NCI-H1048 (cell line): ENCODE results near the gene CEP170.

Experiments
- DNase-seq: peaks from one replicate; lab custom pipeline; 2025; lab: John Stamatoyannopoulos, UW

Gene CEP170

GRCh38 chr1:243254927-243255790, at the start of gene CEP170:
CEP170 (minus strand) TSS chr1:243255281; CDS start chr1:243225280, 30,001 bp downstream.
- peak; percentile 100 for DNase-seq

GRCh38 chr1:243301059-243301458, 46.0 kb upstream of the CEP170 start:
- DNase-seq, result no peak

- DNase-seq, result no peak
Observed at GRCh38 chr1:243299069-243299468, 44.0 kb upstream of the CEP170 start.

- no peak for DNase-seq
Observed at GRCh38 chr1:243294723-243295121, 39.6 kb upstream of the CEP170 start.

- no peak for DNase-seq
Observed at GRCh38 chr1:243293941-243294722, 39.1 kb upstream of the CEP170 start.

- no peak for DNase-seq
Observed at GRCh38 chr1:243292117-243292516, 37.0 kb upstream of the CEP170 start.

- no peak for DNase-seq
Observed at GRCh38 chr1:243291292-243291691, 36.2 kb upstream of the CEP170 start.

GRCh38 chr1:243288062-243288461, 33.0 kb upstream of the CEP170 start:
- no peak for DNase-seq

- no peak for DNase-seq
Observed at GRCh38 chr1:243287652-243288051, 32.6 kb upstream of the CEP170 start.

- no peak for DNase-seq
Observed at GRCh38 chr1:243287123-243287460, 32.0 kb upstream of the CEP170 start.

GRCh38 chr1:243286409-243287122, 31.5 kb upstream of the CEP170 start:
- no peak for DNase-seq

- DNase-seq, result no peak
Observed at GRCh38 chr1:243281672-243282071, 26.6 kb upstream of the CEP170 start.

- no peak for DNase-seq
Observed at GRCh38 chr1:243280571-243281129, 25.6 kb upstream of the CEP170 start.

GRCh38 chr1:243275316-243275715, 20.2 kb upstream of the CEP170 start:
- no peak for DNase-seq

- DNase-seq, result no peak
Observed at GRCh38 chr1:243273945-243274344, 18.9 kb upstream of the CEP170 start.

GRCh38 chr1:243273506-243273905, 18.4 kb upstream of the CEP170 start:
- DNase-seq, result no peak

- no peak for DNase-seq
Observed at GRCh38 chr1:243272401-243272800, 17.3 kb upstream of the CEP170 start.

- no peak for DNase-seq
Observed at GRCh38 chr1:243271996-243272395, 16.9 kb upstream of the CEP170 start.

GRCh38 chr1:243270097-243270864, 15.2 kb upstream of the CEP170 start:
- no peak for DNase-seq

- DNase-seq, result peak; percentile 37
Observed at GRCh38 chr1:243269461-243269801, 14.3 kb upstream of the CEP170 start.

GRCh38 chr1:243268751-243269460, 13.8 kb upstream of the CEP170 start:
- DNase-seq, result no peak
